ENCODE results near the gene SCN8A. TPM values are rescaled to one million over a fixed set of nuclear protein-coding genes. Genes with fewer than 3 reads are reported as not detected.
"Not testable (repeated sequence)": the region's sequence is repeated elsewhere in the genome, so short reads cannot be mapped to it uniquely, and the experiment has no call there.

SCN8A gene
- total RNA-seq, 2 donors from 2014 or later, result 0.79 TPM

GRCh38 chr12:51821440-51822260, 230.6 kb downstream of the SCN8A start:
- no peak overlapping the region for H3K27ac Mint-ChIP-seq
- H3K9me3 Mint-ChIP-seq, result no peaks in the 10 kb centered on the region
- ATAC-seq (replicated peaks in 1 of 2) (peak; percentile 10 to 34), DNase-seq (peak; percentile 53 to 64)
- peaks cover 21% of the 10 kb centered on the region for H3K4me1 Mint-ChIP-seq (ENCODE audit: low read depth)
- no peaks in the 10 kb centered on the region for H3K27me3 Mint-ChIP-seq (ENCODE audit: low read depth)
- no peaks in the 10 kb centered on the region for H3K36me3 Mint-ChIP-seq (ENCODE audit: insufficient read depth in 2 of 2)
- H3K4me3 Mint-ChIP-seq, result peak overlapping the region; percentile 61 to 72

- Mint-ChIP-seq H3K27me3 (ENCODE audit: low read depth) (no peaks in the 10 kb centered on the region), H3K36me3 (ENCODE audit: insufficient read depth in 2 of 2) (no peaks in the 10 kb centered on the region), H3K4me1 (ENCODE audit: low read depth) (peaks cover 27% of the 10 kb centered on the region), H3K9me3 (no peaks in the 10 kb centered on the region), H3K4me3 (peak overlapping the region; percentile 59 to 70), H3K27ac (no peak overlapping the region)
- no peak for DNase-seq
- ATAC-seq (replicated peaks in 1 of 2), result no peak
These were observed 231.2 kb downstream of the SCN8A start for GRCh38 chr12:51822261-51822616.

GRCh38 chr12:51822956-51823355, 231.9 kb downstream of the SCN8A start:
- DNase-seq (no peak), ATAC-seq (replicated peaks in 1 of 2) (no peak)
- Mint-ChIP-seq H3K36me3 (ENCODE audit: insufficient read depth in 2 of 2) (no peaks in the 10 kb centered on the region), H3K27me3 (ENCODE audit: low read depth) (no peaks in the 10 kb centered on the region), H3K9me3 (no peaks in the 10 kb centered on the region), H3K4me1 (ENCODE audit: low read depth) (peaks cover 34% of the 10 kb centered on the region), H3K27ac (no peak overlapping the region), H3K4me3 (peak overlapping the region; percentile 17 to 43)

- Mint-ChIP-seq H3K9me3 (no peaks in the 10 kb centered on the region), H3K4me1 (ENCODE audit: low read depth) (peaks cover 45% of the 10 kb centered on the region), H3K36me3 (ENCODE audit: insufficient read depth in 2 of 2) (no peaks in the 10 kb centered on the region), H3K27ac (no peak overlapping the region), H3K4me3 (no peak overlapping the region), H3K27me3 (ENCODE audit: low read depth) (no peaks in the 10 kb centered on the region)
- peak in 1 of 2 donors; percentile 16 for DNase-seq
- ATAC-seq (replicated peaks in 1 of 2), result no peak
These were observed 233.0 kb downstream of the SCN8A start for GRCh38 chr12:51823875-51824565.

GRCh38 chr12:51825216-51825615, 234.2 kb downstream of the SCN8A start:
- no peak overlapping the region for H3K4me3 Mint-ChIP-seq
- no peaks in the 10 kb centered on the region for H3K36me3 Mint-ChIP-seq (ENCODE audit: insufficient read depth in 2 of 2)
- no peaks in the 10 kb centered on the region for H3K9me3 Mint-ChIP-seq
- no peaks in the 10 kb centered on the region for H3K27me3 Mint-ChIP-seq (ENCODE audit: low read depth)
- no peak overlapping the region for H3K27ac Mint-ChIP-seq
- DNase-seq, result no peak
- peaks cover 38% of the 10 kb centered on the region for H3K4me1 Mint-ChIP-seq (ENCODE audit: low read depth)
- ATAC-seq (replicated peaks in 1 of 2), result no peak

- Mint-ChIP-seq H3K27me3 (ENCODE audit: low read depth) (peaks cover 12% of the 10 kb centered on the region), H3K27ac (peak overlapping the region; percentile 85), H3K4me1 (ENCODE audit: low read depth) (peaks cover 38% of the 10 kb centered on the region), H3K9me3 (no peaks in the 10 kb centered on the region), H3K36me3 (ENCODE audit: insufficient read depth in 2 of 2) (no peaks in the 10 kb centered on the region), H3K4me3 (no peak overlapping the region)
- no peak for ATAC-seq (replicated peaks in 1 of 2)
- DNase-seq, result no peak
These were observed 235.8 kb downstream of the SCN8A start for GRCh38 chr12:51826881-51827280.

GRCh38 chr12:51827925-51828818, 237.1 kb downstream of the SCN8A start:
- no peaks in the 10 kb centered on the region for H3K36me3 Mint-ChIP-seq (ENCODE audit: insufficient read depth in 2 of 2)
- peaks cover 25% of the 10 kb centered on the region for H3K27me3 Mint-ChIP-seq (ENCODE audit: low read depth)
- H3K27ac Mint-ChIP-seq, result peak overlapping the region; percentile 85
- no peaks in the 10 kb centered on the region for H3K9me3 Mint-ChIP-seq
- peak; percentile 98 for ATAC-seq (replicated peaks in 1 of 2)
- peaks cover 50% of the 10 kb centered on the region for H3K4me1 Mint-ChIP-seq (ENCODE audit: low read depth)
- H3K4me3 Mint-ChIP-seq, result peak overlapping the region; percentile 21 to 55
- DNase-seq, result peak; percentile 75 to 82

GRCh38 chr12:51829011-51829481, 238.0 kb downstream of the SCN8A start:
- peaks cover 47% of the 10 kb centered on the region for H3K4me1 Mint-ChIP-seq (ENCODE audit: low read depth)
- no peak overlapping the region for H3K27ac Mint-ChIP-seq
- H3K4me3 Mint-ChIP-seq, result no peak overlapping the region
- no peak for ATAC-seq (replicated peaks in 1 of 2)
- H3K36me3 Mint-ChIP-seq (ENCODE audit: insufficient read depth in 2 of 2), result no peaks in the 10 kb centered on the region
- peaks cover 34% of the 10 kb centered on the region for H3K27me3 Mint-ChIP-seq (ENCODE audit: low read depth)
- H3K9me3 Mint-ChIP-seq, result no peaks in the 10 kb centered on the region
- no peak for DNase-seq

GRCh38 chr12:51829641-51830040, 238.6 kb downstream of the SCN8A start:
- Mint-ChIP-seq H3K27me3 (ENCODE audit: low read depth) (peaks cover 36% of the 10 kb centered on the region), H3K4me1 (ENCODE audit: low read depth) (peaks cover 47% of the 10 kb centered on the region), H3K36me3 (ENCODE audit: insufficient read depth in 2 of 2) (no peaks in the 10 kb centered on the region), H3K27ac (no peak overlapping the region), H3K9me3 (no peaks in the 10 kb centered on the region), H3K4me3 (no peak overlapping the region)
- DNase-seq (no peak), ATAC-seq (replicated peaks in 1 of 2) (no peak)

GRCh38 chr12:51831817-51832216, 240.8 kb downstream of the SCN8A start:
- H3K27ac Mint-ChIP-seq; DNase-seq; H3K36me3 Mint-ChIP-seq (ENCODE audit: insufficient read depth in 2 of 2); H3K4me3 Mint-ChIP-seq; H3K9me3 Mint-ChIP-seq; ATAC-seq (replicated peaks in 1 of 2): not testable (repeated sequence)
- peaks cover 36% of the 10 kb centered on the region for H3K27me3 Mint-ChIP-seq (ENCODE audit: low read depth)
- H3K4me1 Mint-ChIP-seq (ENCODE audit: low read depth), result peaks cover 37% of the 10 kb centered on the region

GRCh38 chr12:51832354-51833107, 241.5 kb downstream of the SCN8A start:
- Mint-ChIP-seq H3K36me3 (ENCODE audit: insufficient read depth in 2 of 2) (no peaks in the 10 kb centered on the region), H3K27me3 (ENCODE audit: low read depth) (peaks cover 36% of the 10 kb centered on the region), H3K4me3 (peak overlapping the region in 1 of 2 donors; percentile 6), H3K27ac (peak overlapping the region; percentile 21), H3K4me1 (ENCODE audit: low read depth) (peaks cover 30% of the 10 kb centered on the region), H3K9me3 (no peaks in the 10 kb centered on the region)
- ATAC-seq (replicated peaks in 1 of 2), result no peak
- no peak for DNase-seq

- Mint-ChIP-seq H3K36me3 (ENCODE audit: insufficient read depth in 2 of 2) (no peaks in the 10 kb centered on the region), H3K27ac (no peak overlapping the region), H3K4me3 (peak overlapping the region in 1 of 2 donors; percentile 31), H3K9me3 (no peaks in the 10 kb centered on the region), H3K4me1 (ENCODE audit: low read depth) (peaks cover 19% of the 10 kb centered on the region), H3K27me3 (ENCODE audit: low read depth) (peaks cover 36% of the 10 kb centered on the region)
- DNase-seq (no peak), ATAC-seq (replicated peaks in 1 of 2) (no peak)
These were observed 242.6 kb downstream of the SCN8A start for GRCh38 chr12:51833448-51834227.
